ENCODE results near the gene EIF4B. TPM values are rescaled to one million over a fixed set of nuclear protein-coding genes. Genes with fewer than 3 reads are reported as not detected.

EIF4B gene
- total and polyA plus RNA-seq, 2 of the 8 experiments (the other 6 are each of a cell fraction or from before 2014, with no cell fraction given), result 269 to 816 TPM

DNA sequence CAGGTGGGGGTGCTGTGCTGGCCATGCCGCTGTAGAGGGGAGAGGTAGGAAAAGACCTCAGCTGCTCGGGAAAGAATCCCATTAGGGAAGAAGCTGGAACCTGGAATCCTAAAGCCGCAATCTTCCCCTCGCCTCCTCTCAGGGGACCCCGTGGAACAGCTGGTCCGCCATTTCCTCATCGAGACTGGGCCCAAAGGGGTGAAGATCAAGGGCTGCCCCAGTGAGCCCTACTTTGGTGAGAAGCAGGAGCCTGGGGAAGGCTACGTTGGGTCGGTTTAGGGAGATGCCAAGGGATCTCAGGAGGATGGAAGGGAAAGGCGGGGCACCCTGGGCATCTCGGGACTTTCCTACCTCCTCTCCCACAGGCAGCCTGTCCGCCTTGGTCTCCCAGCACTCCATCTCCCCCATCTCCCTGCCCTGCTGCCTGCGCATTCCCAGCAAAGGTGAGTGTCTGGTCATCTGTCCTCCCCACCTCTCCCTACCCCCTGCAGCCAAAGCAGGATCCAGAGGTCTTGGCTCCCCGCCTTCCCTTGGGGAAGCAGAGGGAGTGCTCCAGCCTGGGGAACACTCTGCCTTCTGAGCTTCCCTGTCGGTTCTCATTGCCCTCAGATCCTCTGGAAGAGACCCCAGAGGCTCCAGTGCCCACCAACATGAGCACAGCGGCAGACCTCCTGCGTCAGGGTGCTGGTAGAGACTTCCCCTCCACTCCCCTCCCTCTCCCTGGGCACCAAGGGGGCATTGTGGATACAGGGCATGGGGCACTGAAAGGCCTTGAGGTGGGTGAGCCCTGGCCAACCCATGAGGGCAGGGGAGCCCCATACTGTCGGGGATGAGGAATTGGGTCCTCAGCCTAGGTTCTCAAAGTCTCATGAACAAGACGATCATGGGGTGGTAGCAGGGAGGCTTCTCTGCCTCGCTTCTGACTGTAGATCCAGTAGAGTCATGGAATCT is 56.0 kb downstream of the EIF4B start (continued):
- TF ChIP-seq YY1 (IDR thresholded peaks at IDR 0.05; ENCODE audit: low read depth, low read length) (no peak), SIX5 (IDR thresholded peaks at IDR 0.05; ENCODE audit: low read depth, low read length) (no peak), SP1 (IDR thresholded peaks at IDR 0.05; ENCODE audit: low read depth, low read length) (no peak), GABPA (IDR thresholded peaks at IDR 0.05; ENCODE audit: borderline replicate concordance, insufficient read depth, low read length) (no peak)
